ENCODE data around the gene PFDN6. TPM values are rescaled to one million over a fixed set of nuclear protein-coding genes. Genes with fewer than 3 reads are reported as not detected.
A peak's percentile ranks its signal among the peaks of the same experiment; 100 is the strongest.

The PFDN6 gene
- polyA plus RNA-seq, 1 of the 3 experiments (the other 2 are of a cell fraction): 182 TPM

DNA sequence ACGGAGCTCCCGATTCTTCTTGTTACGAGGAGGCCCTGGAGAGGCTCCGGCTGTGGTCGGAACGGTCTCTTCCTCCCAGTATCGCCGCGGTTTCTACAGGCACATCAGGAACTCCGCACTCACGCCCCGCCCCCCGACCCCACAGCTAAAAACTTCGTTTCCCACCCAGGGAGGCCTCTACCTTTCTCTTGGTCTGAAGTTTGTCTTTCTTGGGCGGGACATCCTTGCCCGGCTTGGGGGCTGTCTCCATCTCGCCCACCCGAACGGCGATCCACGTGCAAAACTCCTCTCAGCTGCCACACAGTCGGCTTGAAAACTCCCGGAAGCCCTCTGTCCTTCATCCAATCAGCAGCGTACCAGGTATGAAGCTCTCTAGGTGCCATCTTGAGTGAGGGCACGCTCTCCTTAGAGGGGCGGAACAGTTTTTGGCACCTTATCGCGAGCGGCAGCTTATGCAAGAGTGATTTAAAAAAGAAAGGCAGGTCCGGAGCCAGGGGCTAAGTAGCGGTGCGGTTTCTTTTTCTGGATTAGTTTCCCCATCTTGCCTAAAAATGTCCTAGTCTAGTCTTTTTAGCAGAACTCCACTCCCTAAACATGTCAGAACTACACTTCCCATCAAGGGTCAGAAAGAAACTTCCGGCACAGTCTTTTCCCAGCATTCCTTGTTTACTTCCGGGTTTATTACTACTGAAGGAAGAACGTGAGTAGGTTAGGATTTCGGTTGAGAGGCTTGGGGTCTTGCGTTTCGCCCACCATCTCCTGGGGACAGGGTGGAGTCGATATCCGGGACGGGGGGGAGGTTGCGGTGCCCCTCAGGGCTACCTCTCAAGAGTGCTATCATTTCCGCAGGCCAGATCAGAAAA is at the start of gene PFDN6, which contains the start of gene WDR46 (continued):
- TF ChIP-seq, protein P1, sequence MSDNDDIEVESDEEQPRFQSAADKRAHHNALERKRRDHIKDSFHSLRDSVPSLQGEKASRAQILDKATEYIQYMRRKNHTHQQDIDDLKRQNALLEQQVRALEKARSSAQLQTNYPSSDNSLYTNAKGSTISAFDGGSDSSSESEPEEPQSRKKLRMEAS (IDR thresholded peaks at IDR 0.05; ENCODE audit: low read depth): peak; percentile 98
- TF ChIP-seq, protein P2, sequence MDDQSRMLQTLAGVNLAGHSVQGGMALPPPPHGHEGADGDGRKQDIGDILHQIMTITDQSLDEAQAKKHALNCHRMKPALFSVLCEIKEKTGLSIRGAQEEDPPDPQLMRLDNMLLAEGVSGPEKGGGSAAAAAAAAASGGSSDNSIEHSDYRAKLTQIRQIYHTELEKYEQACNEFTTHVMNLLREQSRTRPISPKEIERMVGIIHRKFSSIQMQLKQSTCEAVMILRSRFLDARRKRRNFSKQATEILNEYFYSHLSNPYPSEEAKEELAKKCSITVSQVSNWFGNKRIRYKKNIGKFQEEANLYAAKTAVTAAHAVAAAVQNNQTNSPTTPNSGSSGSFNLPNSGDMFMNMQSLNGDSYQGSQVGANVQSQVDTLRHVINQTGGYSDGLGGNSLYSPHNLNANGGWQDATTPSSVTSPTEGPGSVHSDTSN (IDR thresholded peaks at IDR 0.05): no peak
- TF ChIP-seq IRF3 (IDR thresholded peaks at IDR 0.05; ENCODE audit: low read depth, low read length) (no peak), MEF2A (IDR thresholded peaks at IDR 0.05; ENCODE audit: borderline replicate concordance, low read depth) (no peak), NFIC (IDR thresholded peaks at IDR 0.05; ENCODE audit: borderline replicate concordance) (no peak), FOSL2 (IDR thresholded peaks at IDR 0.05; ENCODE audit: borderline replicate concordance, low read depth) (no peak), TAF1 (IDR thresholded peaks at IDR 0.05; ENCODE audit: borderline replicate concordance, low read depth, low read length) (peak; percentile 57; the same call in 1 of the 2 replicates), YY1 (IDR thresholded peaks at IDR 0.05; ENCODE audit: low read depth) (peak; percentile 98), EP300 (IDR thresholded peaks at IDR 0.05; ENCODE audit: borderline replicate concordance in 1 of 2, low read depth in 1 of 2, low read length in 1 of 2) (no peak), POLR2AphosphoS5 (IDR thresholded peaks at IDR 0.05; ENCODE audit: low read depth, low read length) (peak; percentile 78)

DNA sequence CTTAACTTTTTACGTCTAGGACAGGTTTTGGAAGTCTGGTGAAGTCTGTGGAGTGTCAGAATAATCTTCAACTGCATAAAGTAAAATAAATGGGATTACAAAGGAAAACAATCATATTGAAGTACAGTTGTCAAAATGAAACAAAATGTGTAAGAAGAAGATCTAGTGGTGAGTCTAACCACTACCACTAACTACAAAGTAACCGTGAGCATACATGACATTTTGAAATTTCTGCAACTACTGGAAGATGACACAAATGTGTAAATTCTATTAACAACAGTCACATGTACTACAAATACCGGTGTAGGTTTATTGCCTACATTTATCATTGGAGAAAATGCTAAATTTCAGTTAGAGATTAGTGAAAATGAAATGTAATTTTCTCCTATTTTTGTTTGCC is 47.4 kb upstream of the PFDN6 start:
- WGBS (ENCODE audit: low lambda C conversion rate): 9% methylated on average over 3 of the region's 3 CpGs
- no peaks in the 10 kb centered on the region for H3K9me3 ChIP-seq
- H3K4me3 ChIP-seq (ENCODE audit: low read depth in 2 of 2, low read length in 1 of 2): no peak overlapping the region
- H3K4me2 ChIP-seq: no peak overlapping the region
- no peak for DNase-seq
- no peaks in the 10 kb centered on the region for H3K9me2 ChIP-seq
- no peaks in the 10 kb centered on the region for H3K4me1 ChIP-seq (ENCODE audit: control insufficient read depth in 1 of 2, insufficient read depth in 2 of 2, low read depth in 1 of 2, low read length in 1 of 2)
- no peak overlapping the region for H3K9ac ChIP-seq
- H3K27me3 ChIP-seq (ENCODE audit: insufficient read depth): peaks cover 35% of the 10 kb centered on the region
- 0 out of 2 replicates have a peak overlapping the region, but pooled peaks have one; percentile 22 for H2AFZ ChIP-seq (ENCODE audit: low read depth)
- POLR2A ChIA-PET: no interaction called here
- no peaks in the 10 kb centered on the region for H3F3A ChIP-seq (replicated peaks; ENCODE audit: insufficient read depth)
- TF ChIP-seq RFX5 (IDR thresholded peaks at IDR 0.05; ENCODE audit: low read length) (no peak), EP300 (IDR thresholded peaks at IDR 0.05; ENCODE audit: borderline replicate concordance in 1 of 2, low read depth in 1 of 2, low read length in 1 of 2) (no peak), TEAD4 (IDR thresholded peaks at IDR 0.05; ENCODE audit: borderline replicate concordance, insufficient read depth) (no peak), REST (IDR thresholded peaks at IDR 0.05; ENCODE audit: low read depth, low read length) (no peak)
- TF ChIP-seq, protein P3, sequence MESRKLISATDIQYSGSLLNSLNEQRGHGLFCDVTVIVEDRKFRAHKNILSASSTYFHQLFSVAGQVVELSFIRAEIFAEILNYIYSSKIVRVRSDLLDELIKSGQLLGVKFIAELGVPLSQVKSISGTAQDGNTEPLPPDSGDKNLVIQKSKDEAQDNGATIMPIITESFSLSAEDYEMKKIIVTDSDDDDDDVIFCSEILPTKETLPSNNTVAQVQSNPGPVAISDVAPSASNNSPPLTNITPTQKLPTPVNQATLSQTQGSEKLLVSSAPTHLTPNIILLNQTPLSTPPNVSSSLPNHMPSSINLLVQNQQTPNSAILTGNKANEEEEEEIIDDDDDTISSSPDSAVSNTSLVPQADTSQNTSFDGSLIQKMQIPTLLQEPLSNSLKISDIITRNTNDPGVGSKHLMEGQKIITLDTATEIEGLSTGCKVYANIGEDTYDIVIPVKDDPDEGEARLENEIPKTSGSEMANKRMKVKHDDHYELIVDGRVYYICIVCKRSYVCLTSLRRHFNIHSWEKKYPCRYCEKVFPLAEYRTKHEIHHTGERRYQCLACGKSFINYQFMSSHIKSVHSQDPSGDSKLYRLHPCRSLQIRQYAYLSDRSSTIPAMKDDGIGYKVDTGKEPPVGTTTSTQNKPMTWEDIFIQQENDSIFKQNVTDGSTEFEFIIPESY (IDR thresholded peaks at IDR 0.05; ENCODE audit: borderline replicate concordance, low read depth): no peak
- CTCF ChIA-PET: interaction anchor here (1.2 kb wide), 1 partner anchor 30 kb away, joined by 3 read pairs; no protein-coding TSS in a partner anchor
- H3K36me3 ChIP-seq (replicated peaks in 1 of 2; ENCODE audit: control insufficient read depth in 1 of 2, insufficient read depth in 2 of 2, low read length in 1 of 2): no peaks in the 10 kb centered on the region
- H3K79me2 ChIP-seq (ENCODE audit: insufficient read depth): no peaks in the 10 kb centered on the region
- H3K27ac ChIP-seq (ENCODE audit: low read depth in 2 of 2, low read length in 1 of 2): no peak overlapping the region
- no peaks in the 10 kb centered on the region for H4K20me1 ChIP-seq (ENCODE audit: insufficient read depth)

All from SK-N-SH (cell line).